IPS DF 19.7 (cell line): Measurements from ENCODE around the gene GRID2IP.
"Not testable (repeated sequence)": the region's sequence is repeated elsewhere in the genome, so short reads cannot be mapped to it uniquely, and the experiment has no call there.

Experiments
- DNase-seq: peaks from one replicate; pipeline ENCODE4 v3.0.0-alpha.2; 2013; ENCODE audit warnings: low read depth, low spot score

Gene GRID2IP

DNA sequence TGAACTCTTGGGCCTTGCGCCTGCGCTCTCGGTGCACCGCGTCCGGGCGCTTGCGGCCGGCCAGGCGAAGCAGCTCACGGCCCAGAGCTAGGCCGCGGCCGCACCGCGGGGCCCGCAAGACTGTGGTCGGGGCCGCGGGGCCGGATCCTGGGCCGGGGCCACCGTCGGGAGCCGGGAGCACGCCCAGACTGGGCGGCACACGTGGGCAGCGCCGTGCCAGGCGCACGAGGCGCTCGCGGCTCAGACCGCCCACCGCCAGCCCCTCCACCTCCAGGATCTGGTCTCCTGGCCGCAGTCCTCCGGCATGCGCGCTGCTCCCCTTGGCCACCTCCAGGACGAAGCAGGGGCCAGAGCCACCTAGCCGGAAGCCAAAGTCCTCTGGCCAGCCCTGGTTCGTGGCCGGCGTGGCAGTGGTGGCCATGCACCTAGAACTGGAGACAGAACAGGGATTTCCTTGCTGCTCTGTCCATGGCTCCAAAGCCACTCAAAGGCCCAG, at the start of gene GRID2IP:
Gene GRID2IP (minus strand): TSS at position 446 of the 496 bp plus-strand sequence. CDS start 25 bp downstream, at position 421.
- no peak for DNase-seq

DNA sequence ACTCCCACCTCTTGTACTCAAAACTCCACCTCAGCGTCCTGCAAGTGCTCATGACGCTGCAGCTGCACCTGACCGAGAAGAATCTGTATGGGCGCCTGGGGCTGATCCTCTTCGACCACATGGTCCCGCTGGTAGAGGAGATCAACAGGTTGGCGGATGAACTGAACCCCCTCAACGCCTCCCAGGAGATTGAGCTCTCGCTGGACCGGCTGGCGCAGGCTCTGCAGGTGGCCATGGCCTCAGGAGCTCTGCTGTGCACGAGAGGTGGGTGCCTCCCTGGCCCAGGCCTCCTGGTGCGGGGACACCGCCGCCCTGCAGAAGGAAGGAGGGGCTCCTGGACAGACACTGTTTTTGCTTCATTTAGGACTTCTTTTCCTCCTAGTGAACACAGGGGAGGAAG, 48.8 kb upstream of the GRID2IP start:
- no peak for DNase-seq

DNA sequence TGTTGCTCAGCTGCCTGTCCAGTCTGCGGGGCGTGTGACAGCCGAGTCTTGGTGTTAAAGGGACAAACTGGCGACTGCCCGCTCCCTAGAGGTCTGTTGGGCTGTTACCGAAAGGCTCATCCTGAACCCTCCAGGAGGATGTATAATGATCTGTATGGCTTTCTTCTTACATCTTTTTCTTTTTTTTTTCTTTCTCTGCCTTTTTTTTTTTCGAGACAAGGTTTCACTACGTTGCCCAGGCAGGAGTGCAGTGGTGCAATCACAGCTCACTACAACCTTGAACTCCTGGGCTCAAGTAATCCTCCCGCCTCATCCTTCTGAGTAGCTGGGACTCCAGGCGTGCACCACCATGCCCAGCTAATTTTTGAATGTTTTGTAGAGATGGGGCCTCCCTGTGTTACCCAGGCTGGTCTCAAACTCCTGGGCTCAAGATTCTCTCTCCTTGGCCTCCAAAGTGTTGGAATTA, 39.4 kb upstream of the GRID2IP start:
- DNase-seq = no peak

DNA sequence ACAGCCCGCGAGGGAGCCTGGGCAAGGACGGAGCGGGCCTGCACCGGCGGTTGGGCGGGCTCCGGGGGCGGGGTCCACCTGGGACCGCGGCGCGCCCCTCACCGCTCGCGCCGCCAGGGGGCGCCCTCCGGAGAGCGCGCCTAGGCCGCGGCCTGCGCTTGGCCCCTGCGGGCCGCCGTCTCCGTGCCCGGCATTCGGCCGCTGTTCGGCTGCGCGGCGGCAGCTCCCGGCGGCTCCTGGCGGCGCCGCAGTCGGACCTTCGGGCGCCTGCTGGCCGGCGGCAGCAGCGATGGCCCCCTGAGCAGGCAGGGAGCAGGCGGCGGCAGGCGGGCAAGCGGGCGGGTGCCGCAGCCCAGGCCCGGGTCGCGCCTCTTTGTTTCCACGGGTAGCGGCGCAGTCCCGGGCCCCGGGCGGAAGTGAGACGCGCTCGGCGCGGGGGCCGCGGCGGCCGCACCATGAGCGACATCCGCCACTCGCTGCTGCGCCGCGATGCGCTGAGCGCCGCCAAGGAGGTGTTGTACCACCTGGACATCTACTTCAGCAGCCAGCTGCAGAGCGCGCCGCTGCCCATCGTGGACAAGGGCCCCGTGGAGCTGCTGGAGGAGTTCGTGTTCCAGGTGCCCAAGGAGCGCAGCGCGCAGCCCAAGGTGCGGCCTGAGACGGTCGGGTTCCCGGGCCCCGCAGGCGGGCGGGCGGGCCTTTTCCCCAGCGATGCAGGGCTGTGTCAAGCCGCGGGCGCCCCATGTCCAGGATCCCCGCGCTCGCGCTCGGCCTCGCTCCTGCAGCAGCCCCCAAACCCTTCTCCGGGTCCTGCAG, 38.8 kb upstream of the GRID2IP start, which contains the start of gene INTS15:
Gene INTS15 (plus strand): TSS at position 193 of the 816 bp plus-strand sequence. CDS start 263 bp downstream, at position 456.
- no peak for DNase-seq

DNA sequence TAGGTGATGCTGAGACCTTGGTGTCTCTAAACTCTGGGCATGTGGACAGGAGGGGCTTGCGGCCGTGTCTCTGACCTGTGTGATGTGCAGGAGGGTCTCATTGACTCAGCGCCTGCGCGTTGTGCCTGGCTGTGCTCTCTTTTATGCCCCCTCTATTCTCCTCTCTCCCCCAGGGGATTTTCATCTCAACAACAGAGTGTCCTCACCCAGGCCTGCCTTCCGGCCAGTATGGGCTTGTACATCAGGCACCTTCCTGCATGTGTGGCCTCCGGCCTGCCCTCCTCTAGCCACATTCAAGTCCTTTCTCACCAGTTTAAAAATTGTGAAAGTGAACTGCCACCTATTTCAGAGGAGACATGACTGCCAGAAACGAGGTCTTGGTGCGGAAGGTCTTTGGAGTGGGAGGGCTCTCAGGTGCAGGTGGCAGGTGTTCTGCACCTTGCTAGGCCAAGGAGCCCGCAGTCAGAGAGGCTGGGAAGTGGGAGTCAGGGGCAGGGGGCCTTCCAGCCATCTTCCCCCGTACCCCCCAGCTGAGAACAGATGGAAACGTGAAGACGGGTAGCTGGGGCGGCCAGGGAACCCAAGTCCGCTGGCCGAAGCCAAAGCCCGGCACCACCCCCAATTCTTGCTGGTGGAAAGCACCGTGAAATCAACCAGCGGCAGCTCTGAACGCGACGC, 38.0 kb upstream of the GRID2IP start:
- DNase-seq = no peak

DNA sequence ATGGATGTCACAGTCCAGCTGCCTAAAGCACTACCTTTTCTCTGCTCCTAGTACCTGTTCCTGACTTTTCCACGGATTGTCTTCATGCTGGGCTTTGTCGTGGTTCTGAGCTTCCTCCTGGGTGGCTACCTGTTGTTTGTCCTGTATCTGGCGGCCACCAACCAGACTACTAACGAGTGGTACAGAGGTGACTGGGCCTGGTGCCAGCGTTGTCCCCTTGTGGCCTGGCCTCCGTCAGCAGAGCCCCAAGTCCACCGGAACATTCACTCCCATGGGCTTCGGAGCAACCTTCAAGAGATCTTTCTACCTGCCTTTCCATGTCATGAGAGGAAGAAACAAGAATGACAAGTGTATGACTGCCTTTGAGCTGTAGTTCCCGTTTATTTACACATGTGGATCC, 37.3 kb upstream of the GRID2IP start:
- DNase-seq = no peak

DNA sequence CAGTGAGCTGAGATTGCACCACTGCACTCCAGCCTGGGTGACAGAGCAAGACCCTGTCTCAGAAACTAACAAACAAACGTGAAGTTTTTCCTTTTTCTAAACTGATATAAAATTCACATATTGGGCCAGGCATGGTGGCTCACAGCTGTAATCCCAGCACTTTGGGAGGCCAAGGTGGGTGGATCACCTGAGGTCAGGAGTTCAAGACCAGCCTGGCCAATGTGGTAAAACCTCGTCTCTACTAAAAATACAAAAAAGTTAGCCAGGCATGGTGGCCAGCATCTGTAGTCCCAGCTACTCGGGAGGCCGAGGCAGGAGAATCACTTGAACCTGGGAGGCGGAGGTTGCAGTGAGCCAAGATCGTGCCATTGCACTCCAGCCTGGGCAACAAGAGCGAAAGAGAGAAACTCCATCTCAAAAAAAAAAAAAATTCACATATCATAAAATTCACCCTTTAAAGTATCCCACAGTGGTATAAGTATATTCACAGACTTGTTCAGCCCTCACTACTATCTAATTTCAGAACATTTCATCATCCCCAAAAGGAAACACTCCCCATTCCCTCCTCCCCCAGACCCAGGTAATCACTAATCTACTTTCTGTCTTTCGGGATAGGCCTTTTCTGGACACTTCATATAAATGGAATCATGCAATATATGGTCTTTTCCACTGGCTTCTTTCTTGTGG, 34.6 kb upstream of the GRID2IP start:
- not testable (repeated sequence) for DNase-seq

DNA sequence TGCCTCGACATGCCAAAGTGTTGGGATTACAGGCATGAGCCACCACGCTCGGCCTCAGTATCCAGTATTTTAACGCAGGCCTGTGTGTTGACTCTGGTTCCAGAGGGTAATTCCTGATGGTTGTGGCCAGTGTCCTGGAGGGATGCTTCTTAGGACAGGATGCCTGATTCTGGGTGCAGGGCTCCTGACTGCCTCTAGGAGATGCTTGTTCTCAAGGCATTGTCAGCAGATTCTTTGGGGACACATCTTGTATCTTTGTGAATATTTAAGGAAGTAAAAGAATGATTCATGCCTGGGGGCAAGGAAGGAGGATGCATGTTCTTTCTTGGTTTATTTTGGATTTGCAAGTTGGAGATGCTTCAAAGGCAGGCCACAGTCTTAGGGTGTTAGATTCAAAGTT, 28.2 kb upstream of the GRID2IP start:
- no peak for DNase-seq

DNA sequence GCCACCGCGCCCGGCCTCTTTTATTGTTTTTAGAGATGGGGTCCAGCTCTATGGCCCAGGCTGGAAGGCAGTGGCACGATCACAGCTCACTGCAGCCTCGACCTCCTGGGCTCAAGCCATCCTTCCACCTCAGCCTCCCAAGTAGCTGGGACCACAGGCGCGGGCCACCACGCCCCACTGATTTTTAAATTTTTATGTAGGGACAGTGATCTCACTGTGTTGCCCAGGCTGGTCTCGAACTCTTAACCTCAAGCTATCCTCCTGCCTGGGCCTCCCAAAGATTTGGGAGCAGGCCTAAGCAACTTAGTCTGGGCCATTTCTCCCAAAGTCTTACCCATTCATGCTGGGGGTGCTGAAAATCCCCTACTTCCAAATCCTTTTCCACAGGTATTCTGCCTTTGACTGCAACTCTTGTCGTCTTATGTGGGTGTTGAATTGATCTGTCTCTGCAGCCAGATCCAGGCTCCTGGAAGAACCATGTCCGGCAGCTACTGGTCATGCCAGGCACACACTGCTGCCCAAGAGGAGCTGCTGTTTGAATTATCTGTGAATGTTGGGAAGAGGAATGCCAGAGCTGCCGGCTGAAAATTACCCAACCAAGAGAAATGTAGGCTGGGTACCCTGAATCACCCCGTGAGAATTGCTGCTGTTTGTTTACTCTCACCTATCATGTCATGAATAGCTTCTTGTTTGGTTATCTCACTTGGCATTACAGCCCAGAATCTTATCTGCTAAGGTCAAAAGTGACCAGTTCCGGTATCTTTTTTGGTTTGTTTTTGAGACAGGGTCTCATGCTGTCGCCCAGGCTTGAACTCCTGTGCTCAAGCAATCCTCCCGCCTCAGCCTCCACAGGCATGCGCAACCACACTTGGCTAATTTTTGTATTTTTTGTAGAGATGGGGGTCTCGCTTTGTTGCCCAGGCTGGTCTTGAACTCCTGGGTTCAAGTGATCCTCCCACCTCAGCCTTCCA, 27.1 kb upstream of the GRID2IP start:
- no peak for DNase-seq

DNA sequence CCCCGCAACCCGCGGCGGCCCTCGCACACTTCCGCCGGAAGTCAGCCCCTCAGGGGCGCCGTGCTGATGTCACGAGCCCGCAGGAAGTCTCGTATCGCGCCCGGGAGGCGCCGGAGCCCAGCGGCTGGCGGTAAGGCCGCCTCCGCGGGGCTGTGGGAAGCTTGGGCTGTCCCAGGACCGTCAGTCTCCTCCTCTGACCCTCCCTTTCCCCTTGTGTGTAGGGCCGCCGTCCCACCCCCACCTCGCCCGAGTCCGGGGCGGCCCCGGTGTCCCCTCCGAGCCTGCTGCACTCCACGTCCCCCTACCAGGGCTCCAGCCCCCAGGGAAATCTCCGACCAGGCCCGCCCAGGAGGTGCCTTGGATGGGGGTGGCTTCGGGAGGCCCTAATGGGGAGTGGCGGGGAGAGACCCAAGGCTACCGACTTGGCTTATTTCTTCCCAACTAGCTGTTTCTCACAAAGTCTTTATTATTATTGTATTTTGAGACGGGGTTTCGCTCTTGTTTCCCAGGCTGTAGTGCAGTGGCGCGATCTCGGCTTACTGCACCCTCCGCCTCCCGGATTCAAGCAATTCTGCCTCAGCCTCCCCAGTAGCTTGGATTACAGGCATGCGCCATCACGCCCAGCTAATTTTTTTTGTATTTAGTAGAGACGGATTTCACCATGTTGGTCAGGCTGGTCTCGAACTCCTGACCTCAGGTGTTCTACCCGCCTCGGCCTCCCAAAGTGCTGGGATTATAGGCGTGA, 26.3 kb upstream of the GRID2IP start, which contains the start of gene ZDHHC4:
Gene ZDHHC4 (plus strand): TSS at position 86 of the 745 bp plus-strand sequence. CDS start 3,108 bp downstream, outside the sequence.
- no peak for DNase-seq

DNA sequence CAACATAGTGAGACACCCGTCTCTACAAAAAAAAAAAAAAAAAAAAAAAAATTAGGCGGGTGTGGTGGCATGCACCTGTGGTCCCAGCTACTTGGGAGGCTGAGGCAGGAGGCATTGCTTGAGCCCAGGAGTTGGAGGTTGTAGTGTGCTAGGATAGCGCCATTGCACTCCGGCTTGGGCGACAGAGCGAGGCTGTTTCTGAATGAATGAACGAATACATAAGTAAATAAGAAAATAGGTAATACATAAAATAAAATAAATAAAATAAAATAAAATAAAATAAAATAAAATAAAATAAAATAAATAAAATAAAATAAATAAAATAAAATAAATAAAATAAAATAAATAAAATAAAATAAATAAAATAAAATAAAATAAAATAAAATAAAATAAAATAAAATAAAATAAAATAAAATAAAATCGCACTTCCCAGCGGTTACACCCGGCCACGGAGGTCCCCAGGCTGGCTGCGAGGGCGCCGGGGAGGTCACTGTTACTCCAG, 25.7 kb upstream of the GRID2IP start:
- DNase-seq = not testable (repeated sequence)

DNA sequence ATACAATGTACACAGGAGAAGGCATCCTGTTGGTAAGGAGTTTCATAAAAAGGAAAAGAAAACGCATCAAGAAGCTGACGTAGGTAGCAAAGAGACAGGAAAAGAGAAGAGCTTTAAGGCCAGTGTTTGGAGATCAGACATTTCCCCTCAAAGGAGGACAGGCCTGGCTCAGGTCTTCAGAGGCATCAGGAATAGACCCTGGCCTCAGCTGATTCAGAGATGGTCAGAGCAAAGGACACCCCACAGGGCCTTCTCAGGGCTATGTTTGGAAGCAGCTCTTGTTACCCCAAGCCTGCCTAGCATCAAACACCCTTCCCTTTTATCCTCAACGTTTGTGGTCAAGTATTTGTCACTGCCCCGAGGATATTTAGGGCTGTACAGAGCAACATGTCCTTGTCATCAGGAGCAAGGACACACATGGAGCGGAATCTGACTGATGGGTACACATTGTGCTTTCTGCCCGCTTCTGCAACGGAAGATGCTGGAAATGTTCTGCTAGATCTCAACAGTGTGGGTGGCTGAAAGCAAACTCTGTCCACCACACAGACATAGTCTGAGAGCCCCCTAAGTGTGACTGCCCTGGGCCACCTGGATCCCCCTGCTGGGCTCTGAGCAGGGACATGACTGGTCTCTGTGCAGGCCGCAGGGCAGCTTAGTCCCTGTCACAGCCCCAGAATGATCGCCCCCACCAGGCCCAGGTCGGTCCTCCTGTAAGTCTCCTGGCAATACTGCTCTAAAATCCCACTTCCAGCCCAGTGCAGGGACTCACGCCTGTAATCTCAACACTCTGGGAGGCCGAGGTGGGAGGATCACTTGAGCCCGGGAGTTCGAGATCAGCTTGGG, 25.0 kb upstream of the GRID2IP start:
- DNase-seq = no peak

DNA sequence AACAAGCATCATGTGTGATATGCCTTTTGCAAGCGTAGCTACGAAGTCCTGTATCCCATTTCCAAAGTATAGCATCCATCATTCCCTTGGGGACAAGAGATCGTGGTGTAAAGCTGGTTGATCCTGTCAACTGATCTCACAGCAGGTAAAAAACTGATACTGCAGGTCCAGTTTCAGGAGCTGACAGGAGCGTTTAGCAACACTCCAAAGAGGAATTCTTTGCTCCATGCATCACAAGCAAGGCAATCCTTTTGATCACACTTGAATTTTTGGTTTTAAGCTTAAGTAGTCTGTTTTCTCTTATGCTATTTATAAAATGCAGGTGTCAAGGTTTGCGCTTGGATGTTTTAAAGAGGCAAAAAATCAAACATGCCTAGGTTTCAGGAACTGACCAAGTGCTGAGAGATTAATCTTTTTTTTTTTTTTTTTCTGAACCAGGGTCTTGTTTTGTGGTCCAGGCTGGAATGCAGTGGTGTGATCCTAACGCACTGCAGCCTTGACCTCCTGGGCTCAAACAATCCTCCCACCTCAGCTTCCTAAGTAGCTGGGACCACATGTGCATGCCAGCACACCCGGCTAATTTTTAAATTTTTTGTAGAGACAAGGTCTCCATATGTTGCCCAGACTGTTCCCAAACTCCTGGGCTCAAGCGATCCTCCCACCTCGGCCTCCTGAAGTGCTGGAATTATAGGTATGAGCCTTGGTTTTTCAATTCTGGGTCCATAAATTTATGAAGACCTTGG, 24.2 kb upstream of the GRID2IP start:
- DNase-seq = no peak

DNA sequence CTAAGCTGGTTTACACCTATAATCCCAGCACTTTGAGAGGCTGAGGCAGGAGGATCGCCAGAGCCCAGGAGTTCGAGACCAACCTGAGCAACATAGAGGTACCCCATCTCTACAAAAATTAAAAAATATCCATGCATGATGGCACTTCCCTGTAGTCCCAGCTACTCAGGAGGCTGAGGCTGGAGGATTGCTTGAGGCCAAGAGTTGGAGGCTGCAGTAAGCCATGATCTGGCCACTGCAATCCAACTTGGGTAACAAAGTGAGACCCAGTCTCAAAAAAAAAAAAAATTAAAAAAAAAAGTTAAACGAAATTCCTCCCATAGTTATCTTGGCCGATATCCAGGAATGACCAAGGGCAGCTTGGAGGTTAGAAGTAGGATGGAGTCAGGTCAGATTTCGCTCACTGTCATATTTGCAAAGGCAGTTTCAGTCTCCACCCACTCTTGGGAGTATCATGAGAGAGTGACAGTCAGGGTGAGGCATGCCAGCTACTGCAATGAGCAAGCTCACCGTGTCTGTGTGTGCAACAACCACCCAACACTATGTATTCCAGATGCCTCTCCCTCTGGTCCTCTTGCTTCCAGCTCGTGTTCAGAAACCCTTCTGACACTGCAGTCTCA, 20.0 kb upstream of the GRID2IP start:
- no peak for DNase-seq

DNA sequence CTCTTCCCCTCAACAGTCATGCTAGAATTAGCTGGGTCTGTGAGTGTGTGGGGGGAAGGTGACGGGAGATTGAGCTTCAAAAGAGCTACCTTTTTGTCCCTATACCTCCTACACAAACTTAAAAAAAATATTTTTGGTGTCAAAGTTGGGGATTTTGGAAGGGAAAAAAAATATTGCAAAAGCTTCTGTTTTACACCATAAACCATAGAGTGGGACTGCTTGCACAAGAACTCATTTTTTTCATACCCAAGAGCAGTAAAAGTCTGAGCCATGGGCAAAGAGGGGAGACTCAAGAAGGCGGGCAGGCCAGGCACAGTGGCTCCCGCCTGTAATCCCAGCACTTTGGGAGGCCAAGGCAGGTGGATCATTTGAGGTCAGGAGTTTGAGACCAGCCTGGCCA, 16.6 kb upstream of the GRID2IP start:
- DNase-seq = no peak

DNA sequence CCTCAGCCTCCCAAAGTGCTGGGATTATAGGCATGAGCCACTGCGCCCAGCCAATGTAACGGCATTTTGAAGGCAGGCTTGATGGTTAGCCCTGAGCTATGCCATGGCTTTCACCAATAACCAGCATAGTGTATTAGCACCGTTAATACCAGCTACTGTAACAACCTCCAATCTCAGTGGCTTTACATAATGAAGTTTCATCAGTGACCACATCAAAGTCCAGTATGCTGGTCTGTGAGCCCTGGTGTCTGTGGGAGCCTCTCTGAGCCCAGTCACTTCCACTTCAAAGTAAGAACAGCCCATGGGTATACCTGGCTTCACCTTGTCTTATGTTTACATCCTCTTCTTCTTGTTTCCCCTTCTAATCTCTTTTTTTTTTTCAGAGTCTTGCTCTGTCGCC, 14.4 kb upstream of the GRID2IP start:
- no peak for DNase-seq

DNA sequence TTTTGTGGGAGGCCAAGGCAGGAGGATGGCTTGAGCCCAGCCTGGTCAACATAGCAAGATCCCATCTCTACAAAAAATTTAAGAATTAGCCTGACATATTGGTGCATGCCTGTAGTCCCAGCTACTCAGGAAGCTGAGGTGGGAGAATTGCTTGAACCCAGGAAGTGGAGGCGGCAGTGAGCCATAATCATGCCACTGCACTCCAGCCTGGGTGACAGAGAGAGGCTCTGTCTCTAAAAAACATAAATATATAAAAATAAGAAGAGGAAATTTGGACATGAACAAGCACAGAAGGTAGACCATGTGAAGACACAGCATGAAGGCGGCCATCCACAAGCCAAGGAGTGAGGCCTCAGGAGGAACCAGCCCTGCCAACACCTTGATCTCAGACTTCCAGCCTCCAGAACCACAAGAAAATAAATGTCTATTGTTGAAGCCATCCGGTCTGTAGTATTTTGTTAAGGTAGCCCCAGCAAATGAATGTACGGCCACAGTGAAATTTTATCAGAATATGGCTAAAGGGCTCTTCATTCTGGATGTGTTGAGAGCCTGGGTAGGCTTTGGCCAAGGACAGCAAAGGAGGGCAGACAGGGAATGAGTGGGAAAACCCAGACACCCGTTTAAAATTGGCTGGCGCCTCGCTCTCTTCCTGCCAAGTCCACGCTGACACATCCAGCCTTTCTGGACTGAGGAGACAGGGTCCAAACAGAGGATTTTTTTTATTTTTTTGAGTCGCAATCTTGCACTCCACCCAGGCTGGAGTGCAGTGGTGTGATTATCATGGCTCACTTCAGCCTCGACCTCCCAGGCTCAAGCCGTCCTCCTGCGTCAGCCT, 12.9 kb upstream of the GRID2IP start:
- no peak for DNase-seq
